Erythroblast (primary cell): Measurements from ENCODE around the gene FGF19.

Experiments
- GATA1 ChIP-seq: IDR thresholded peaks from 2 replicates; pipeline ENCODE4 v1.6.1; 2011; ENCODE audit warnings: low read depth, mild to moderate bottlenecking, control low read depth, low read length, moderate library complexity
- POLR2A ChIP-seq: IDR thresholded peaks from 2 replicates; pipeline ENCODE4 v1.6.1; 2011; ENCODE audit warnings: mild to moderate bottlenecking, low read length

GRCh38 chr11:69682681-69683326 lies 21.0 kb downstream of the FGF19 start:
- TF ChIP-seq POLR2A (no peak), GATA1 (no peak)
